ENCODE measurements around the gene CRYGS.
"Not testable (repeated sequence)": the region's sequence is repeated elsewhere in the genome, so short reads cannot be mapped to it uniquely, and the experiment has no call there.

CRYGS gene

GRCh38 chr3:186571644-186572013, 27.4 kb upstream of the CRYGS start:
- Histone ChIP-seq H3K27me3 (ENCODE audit: control insufficient read depth, insufficient read depth, low read length) (no peaks in the 10 kb centered on the region), H3K27ac (ENCODE audit: low read depth, low read length) (no peak overlapping the region), H3K4me1 (ENCODE audit: control insufficient read depth, insufficient read depth, low read length) (peaks cover 16% of the 10 kb centered on the region), H3K4me3 (ENCODE audit: low read length) (peak overlapping the region; percentile 88), H3K36me3 (ENCODE audit: control insufficient read depth, insufficient read depth, low read length) (peaks cover 7% of the 10 kb centered on the region), H3K9ac (ENCODE audit: low read length) (no peak overlapping the region)

- peak overlapping the region; percentile 87 for H3K27ac ChIP-seq (ENCODE audit: low read depth, low read length)
- peak overlapping the region; percentile 64 for H3K9ac ChIP-seq (ENCODE audit: low read length)
- H3K4me3 ChIP-seq (ENCODE audit: low read length) = peak overlapping the region; percentile 88
- H3K4me1 ChIP-seq (ENCODE audit: control insufficient read depth, insufficient read depth, low read length) = peaks cover 21% of the 10 kb centered on the region
- peaks cover 3% of the 10 kb centered on the region for H3K36me3 ChIP-seq (ENCODE audit: control insufficient read depth, insufficient read depth, low read length)
- no peaks in the 10 kb centered on the region for H3K27me3 ChIP-seq (ENCODE audit: control insufficient read depth, insufficient read depth, low read length)
Measured at GRCh38 chr3:186570941-186571643, 26.9 kb upstream of the CRYGS start.

GRCh38 chr3:186570096-186570940, 26.1 kb upstream of the CRYGS start, which contains the start of gene DNAJB11:
DNAJB11 (plus strand) TSS chr3:186570720; CDS start chr3:186570898, 178 bp downstream.
- Histone ChIP-seq H3K4me3 (ENCODE audit: low read length) (peak within 1 kb of the TSS; percentile 88), H3K4me1 (ENCODE audit: control insufficient read depth, insufficient read depth, low read length) (peaks cover 21% of the 10 kb centered on the region), H3K27me3 (ENCODE audit: control insufficient read depth, insufficient read depth, low read length) (no peaks in the 10 kb centered on the region), H3K27ac (ENCODE audit: low read depth, low read length) (peak within 1 kb of the TSS; percentile 87), H3K9ac (ENCODE audit: low read length) (peak within 1 kb of the TSS; percentile 75), H3K36me3 (ENCODE audit: control insufficient read depth, insufficient read depth, low read length) (no peaks in the 10 kb centered on the region)

- Histone ChIP-seq H3K36me3 (ENCODE audit: control insufficient read depth, insufficient read depth, low read length) (no peaks in the 10 kb centered on the region), H3K9ac (ENCODE audit: low read length) (peak overlapping the region; percentile 75), H3K27me3 (ENCODE audit: control insufficient read depth, insufficient read depth, low read length) (no peaks in the 10 kb centered on the region), H3K27ac (ENCODE audit: low read depth, low read length) (peak overlapping the region; percentile 53), H3K4me1 (ENCODE audit: control insufficient read depth, insufficient read depth, low read length) (peaks cover 21% of the 10 kb centered on the region), H3K4me3 (ENCODE audit: low read length) (peak overlapping the region; percentile 88)
Measured at GRCh38 chr3:186569779-186570095, 25.6 kb upstream of the CRYGS start.

DNA sequence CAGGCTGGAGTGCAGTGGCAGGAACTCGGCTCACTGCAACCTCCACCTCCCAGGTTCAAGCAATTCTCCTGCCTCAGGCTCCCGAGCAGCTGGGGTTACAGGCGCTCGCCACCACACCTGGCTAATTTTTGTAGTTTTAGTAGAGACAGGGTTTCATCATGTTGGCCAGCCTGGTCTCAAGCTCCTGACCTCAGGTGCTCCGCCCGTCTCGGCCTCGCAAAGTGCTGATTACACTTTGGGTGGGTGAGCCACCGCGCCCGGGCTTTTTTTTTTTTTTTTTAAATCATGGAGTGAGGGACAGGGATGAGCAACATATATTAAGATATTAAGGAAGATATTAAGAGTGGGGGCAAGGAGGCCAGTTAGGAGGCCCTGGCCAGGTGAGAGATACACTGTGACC, 25.2 kb upstream of the CRYGS start:
- Histone ChIP-seq H3K9ac (ENCODE audit: low read length) (peak overlapping the region; percentile 75), H3K4me3 (ENCODE audit: low read length) (peak overlapping the region; percentile 88), H3K4me1 (ENCODE audit: control insufficient read depth, insufficient read depth, low read length) (peaks cover 21% of the 10 kb centered on the region)
- not testable (repeated sequence) for H3K36me3 ChIP-seq (ENCODE audit: control insufficient read depth, insufficient read depth, low read length); H3K27ac ChIP-seq (ENCODE audit: low read depth, low read length); H3K27me3 ChIP-seq (ENCODE audit: control insufficient read depth, insufficient read depth, low read length)

DNA sequence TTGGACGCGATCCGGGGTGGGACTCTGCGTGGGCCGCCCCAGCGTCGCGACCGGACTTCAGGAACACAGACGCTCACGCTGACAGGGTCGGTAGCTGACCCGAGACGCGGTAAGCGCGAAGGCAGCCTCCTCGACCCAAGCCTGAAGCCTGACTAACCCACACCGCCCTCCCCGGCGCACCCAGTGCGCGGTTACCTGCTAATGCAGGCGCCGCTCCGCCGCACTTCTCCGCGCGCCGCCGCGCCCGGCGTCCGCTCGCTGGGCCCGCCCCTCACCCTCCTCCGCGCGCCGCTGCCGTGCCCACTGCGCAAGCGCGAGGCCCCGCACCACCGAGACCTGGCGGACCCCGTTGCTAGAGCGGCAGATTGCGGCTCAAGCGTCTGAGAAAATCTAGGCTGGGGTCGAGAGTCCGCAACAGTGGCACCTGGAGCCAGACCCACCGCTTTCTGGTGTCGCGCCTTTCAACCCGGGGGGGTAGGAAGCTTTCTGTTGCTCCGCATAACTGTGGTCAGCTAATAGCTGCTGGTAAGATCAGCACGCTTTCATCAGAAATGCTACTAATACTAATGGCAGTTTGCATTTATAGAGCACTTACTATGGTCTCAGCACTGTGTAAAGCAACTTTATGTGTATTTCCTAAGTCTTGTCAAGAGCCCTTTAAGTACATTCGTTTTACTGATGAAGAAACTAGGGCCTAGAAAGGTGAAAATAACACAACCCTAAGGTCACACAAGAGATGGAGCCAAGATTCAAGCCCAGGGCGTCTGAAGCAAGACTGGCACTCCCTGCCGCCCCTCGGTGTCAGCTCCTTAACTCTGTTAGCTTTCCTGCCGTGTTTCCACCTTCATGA, 23.1 kb upstream of the CRYGS start, which contains the start of gene TBCCD1:
Gene TBCCD1 (minus strand): TSS at position 268 of the 850 bp plus-strand sequence. CDS start 3,010 bp downstream, outside the sequence.
- Histone ChIP-seq H3K27ac (ENCODE audit: low read depth, low read length) (peak within 1 kb of the TSS; percentile 88), H3K4me3 (ENCODE audit: low read length) (peak within 1 kb of the TSS; percentile 97), H3K27me3 (ENCODE audit: control insufficient read depth, insufficient read depth, low read length) (no peaks in the 10 kb centered on the region), H3K36me3 (ENCODE audit: control insufficient read depth, insufficient read depth, low read length) (no peaks in the 10 kb centered on the region), H3K4me1 (ENCODE audit: control insufficient read depth, insufficient read depth, low read length) (peaks cover 21% of the 10 kb centered on the region), H3K9ac (ENCODE audit: low read length) (peak within 1 kb of the TSS; percentile 94)

GRCh38 chr3:186566772-186567071, 22.5 kb upstream of the CRYGS start:
- Histone ChIP-seq H3K27me3 (ENCODE audit: control insufficient read depth, insufficient read depth, low read length) (no peaks in the 10 kb centered on the region), H3K27ac (ENCODE audit: low read depth, low read length) (peak overlapping the region; percentile 88), H3K36me3 (ENCODE audit: control insufficient read depth, insufficient read depth, low read length) (no peaks in the 10 kb centered on the region), H3K4me3 (ENCODE audit: low read length) (peak overlapping the region; percentile 97), H3K9ac (ENCODE audit: low read length) (peak overlapping the region; percentile 94), H3K4me1 (ENCODE audit: control insufficient read depth, insufficient read depth, low read length) (peaks cover 21% of the 10 kb centered on the region)

DNA sequence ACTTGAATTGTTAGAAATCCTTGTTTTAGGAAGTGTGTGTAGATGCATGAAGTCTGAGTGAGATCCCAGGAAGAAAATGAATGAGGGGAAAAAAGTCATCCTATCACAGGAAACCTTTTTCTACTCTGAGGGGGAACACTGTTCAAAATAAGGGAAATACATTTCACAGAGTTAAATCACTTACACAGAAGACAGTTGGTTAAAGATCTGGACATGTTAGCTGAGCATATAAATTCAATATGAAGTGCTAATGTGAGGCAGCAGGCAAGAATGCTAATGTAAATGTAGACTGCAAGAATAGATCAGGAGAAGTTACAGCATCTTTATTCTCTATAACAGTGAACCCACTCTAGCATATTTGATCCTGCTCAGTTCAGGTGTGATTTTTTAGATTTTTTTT, 20.4 kb upstream of the CRYGS start:
- no peak overlapping the region for H3K4me3 ChIP-seq (ENCODE audit: low read length)
- H3K4me1 ChIP-seq (ENCODE audit: control insufficient read depth, insufficient read depth, low read length) = peaks cover 12% of the 10 kb centered on the region
- no peak overlapping the region for H3K27ac ChIP-seq (ENCODE audit: low read depth, low read length)

DNA sequence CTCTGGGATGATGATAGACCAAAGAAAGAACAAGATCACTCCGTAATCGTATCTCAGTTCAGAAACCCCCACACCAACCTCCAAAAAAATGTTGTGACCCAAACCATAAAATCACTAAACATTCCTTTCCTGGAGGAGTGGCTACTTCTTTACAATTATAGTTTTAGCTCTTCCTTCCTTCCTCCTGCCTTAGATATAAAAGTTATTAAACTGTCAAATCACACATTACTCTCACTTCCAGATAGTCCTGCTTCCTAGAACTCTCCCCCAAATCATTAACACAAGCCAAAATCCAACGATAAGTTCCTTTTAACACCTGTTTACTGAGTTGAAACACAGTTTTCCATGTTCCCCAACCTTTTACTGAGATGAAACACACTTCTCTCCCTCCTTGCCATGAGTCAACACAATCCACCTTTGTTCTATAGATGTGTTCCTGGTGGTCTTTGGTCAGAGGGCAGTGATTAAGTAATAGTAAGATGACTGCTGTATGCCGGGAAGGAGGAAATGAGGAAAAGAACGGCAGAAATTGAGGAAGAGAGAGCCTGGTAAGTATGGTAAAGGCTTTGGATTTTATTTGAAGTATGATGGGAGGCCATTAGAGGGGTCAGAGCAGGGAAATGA, 8.3 kb upstream of the CRYGS start:
- Histone ChIP-seq H3K27ac (ENCODE audit: low read depth, low read length) (no peak overlapping the region), H3K9ac (ENCODE audit: low read length) (no peak overlapping the region), H3K4me3 (ENCODE audit: low read length) (no peak overlapping the region), H3K36me3 (ENCODE audit: control insufficient read depth, insufficient read depth, low read length) (peaks cover 7% of the 10 kb centered on the region), H3K4me1 (ENCODE audit: control insufficient read depth, insufficient read depth, low read length) (no peaks in the 10 kb centered on the region), H3K27me3 (ENCODE audit: control insufficient read depth, insufficient read depth, low read length) (no peaks in the 10 kb centered on the region)

More for the DNA sequence above, 20.4 kb upstream of the CRYGS start:
- H3K36me3 ChIP-seq (ENCODE audit: control insufficient read depth, insufficient read depth, low read length) = no peaks in the 10 kb centered on the region
- H3K27me3 ChIP-seq (ENCODE audit: control insufficient read depth, insufficient read depth, low read length) = no peaks in the 10 kb centered on the region
- no peak overlapping the region for H3K9ac ChIP-seq (ENCODE audit: low read length)

DNA sequence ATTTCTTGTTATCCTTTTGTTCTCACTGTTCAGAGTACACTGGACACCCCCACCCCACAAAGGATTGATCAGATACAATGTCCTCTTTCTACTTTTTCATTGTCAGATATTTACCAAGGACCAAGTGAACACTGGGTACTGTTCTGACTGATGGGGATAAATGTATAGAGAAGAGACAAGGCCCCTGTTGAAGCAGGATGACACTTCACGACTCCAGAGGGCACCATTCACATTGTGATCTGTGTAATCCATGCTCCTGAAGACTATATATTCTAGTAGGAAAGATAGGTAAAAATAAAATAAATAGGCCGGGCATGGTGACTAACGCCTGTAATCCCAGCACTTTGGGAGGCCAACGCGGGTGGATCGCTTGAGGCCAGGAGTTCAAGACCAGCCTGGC, 7.2 kb upstream of the CRYGS start:
- Histone ChIP-seq H3K27me3 (ENCODE audit: control insufficient read depth, insufficient read depth, low read length) (no peaks in the 10 kb centered on the region), H3K27ac (ENCODE audit: low read depth, low read length) (no peak overlapping the region), H3K36me3 (ENCODE audit: control insufficient read depth, insufficient read depth, low read length) (peaks cover 7% of the 10 kb centered on the region), H3K4me1 (ENCODE audit: control insufficient read depth, insufficient read depth, low read length) (no peaks in the 10 kb centered on the region), H3K9ac (ENCODE audit: low read length) (no peak overlapping the region), H3K4me3 (ENCODE audit: low read length) (no peak overlapping the region)

- no peak overlapping the region for H3K27ac ChIP-seq (ENCODE audit: low read depth, low read length)
- no peak overlapping the region for H3K4me3 ChIP-seq (ENCODE audit: low read length)
- H3K9ac ChIP-seq (ENCODE audit: low read length) = no peak overlapping the region
- no peaks in the 10 kb centered on the region for H3K4me1 ChIP-seq (ENCODE audit: control insufficient read depth, insufficient read depth, low read length)
- H3K27me3 ChIP-seq (ENCODE audit: control insufficient read depth, insufficient read depth, low read length) = no peaks in the 10 kb centered on the region
- peaks cover 3% of the 10 kb centered on the region for H3K36me3 ChIP-seq (ENCODE audit: control insufficient read depth, insufficient read depth, low read length)
Measured at GRCh38 chr3:186549497-186549896, 5.3 kb upstream of the CRYGS start.

DNA sequence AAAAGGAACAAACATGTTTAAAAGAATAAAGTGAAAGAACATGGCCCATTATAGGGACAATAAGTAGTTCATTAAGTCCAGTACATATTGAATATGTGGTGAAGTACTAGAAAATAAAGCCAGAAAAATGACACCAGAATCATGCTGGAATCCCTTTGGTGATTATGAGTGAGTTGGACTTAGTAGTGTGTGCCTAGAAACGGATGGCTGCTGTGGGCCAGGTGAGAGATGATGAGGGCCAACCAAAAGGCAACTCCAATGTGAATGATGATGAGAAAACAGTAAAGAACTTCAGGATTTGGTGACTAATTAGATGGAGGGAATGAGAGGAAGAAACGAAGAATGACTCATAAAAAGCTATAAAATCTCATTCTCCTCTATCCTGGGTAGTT, 3.3 kb downstream of the CRYGS start:
- Histone ChIP-seq H3K4me3 (ENCODE audit: low read length) (no peak overlapping the region), H3K27ac (ENCODE audit: low read depth, low read length) (no peak overlapping the region), H3K27me3 (ENCODE audit: control insufficient read depth, insufficient read depth, low read length) (no peaks in the 10 kb centered on the region), H3K36me3 (ENCODE audit: control insufficient read depth, insufficient read depth, low read length) (no peaks in the 10 kb centered on the region), H3K9ac (ENCODE audit: low read length) (no peak overlapping the region), H3K4me1 (ENCODE audit: control insufficient read depth, insufficient read depth, low read length) (no peaks in the 10 kb centered on the region)

All from rectal smooth muscle tissue (tissue), 1 donor.